Measurements from ENCODE around the gene RNF144A.
"Not testable (repeated sequence)": the region's sequence is repeated elsewhere in the genome, so short reads cannot be mapped to it uniquely, and the experiment has no call there.

The RNF144A gene

DNA sequence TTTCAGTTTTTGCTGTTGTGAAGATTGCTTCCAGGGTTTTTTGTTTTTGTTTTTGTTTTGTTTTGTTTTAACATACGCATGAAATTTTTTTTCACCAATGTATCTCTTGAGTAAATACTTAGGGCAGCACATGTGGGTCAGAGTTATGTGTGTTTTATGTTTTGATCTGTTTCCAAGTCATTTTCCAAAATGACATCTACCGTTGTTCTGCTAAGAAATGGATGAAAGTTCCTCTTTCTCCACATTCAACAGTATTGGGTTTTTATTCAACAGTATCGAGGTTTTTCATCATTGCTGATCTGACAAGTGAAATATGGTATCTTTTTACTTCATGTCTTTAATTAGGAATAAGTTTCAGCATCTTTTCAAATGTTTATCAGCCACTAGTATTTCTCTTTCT lies 16.7 kb downstream of the RNF144A start:
- no peak for DNase-seq (ENCODE audit: low read depth)

GRCh38 chr2:6934345-6934744 lies 17.1 kb downstream of the RNF144A start:
- DNase-seq (ENCODE audit: low read depth): no peak
- TF ChIP-seq, protein P1, sequence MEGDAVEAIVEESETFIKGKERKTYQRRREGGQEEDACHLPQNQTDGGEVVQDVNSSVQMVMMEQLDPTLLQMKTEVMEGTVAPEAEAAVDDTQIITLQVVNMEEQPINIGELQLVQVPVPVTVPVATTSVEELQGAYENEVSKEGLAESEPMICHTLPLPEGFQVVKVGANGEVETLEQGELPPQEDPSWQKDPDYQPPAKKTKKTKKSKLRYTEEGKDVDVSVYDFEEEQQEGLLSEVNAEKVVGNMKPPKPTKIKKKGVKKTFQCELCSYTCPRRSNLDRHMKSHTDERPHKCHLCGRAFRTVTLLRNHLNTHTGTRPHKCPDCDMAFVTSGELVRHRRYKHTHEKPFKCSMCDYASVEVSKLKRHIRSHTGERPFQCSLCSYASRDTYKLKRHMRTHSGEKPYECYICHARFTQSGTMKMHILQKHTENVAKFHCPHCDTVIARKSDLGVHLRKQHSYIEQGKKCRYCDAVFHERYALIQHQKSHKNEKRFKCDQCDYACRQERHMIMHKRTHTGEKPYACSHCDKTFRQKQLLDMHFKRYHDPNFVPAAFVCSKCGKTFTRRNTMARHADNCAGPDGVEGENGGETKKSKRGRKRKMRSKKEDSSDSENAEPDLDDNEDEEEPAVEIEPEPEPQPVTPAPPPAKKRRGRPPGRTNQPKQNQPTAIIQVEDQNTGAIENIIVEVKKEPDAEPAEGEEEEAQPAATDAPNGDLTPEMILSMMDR (conservative IDR thresholded peaks at IDR 0.05; ENCODE audit: low read depth, low read length): no peak
- no peak overlapping the region for H3K4me3 ChIP-seq (ENCODE audit: low read length)

More for the DNA sequence above, 16.7 kb downstream of the RNF144A start:
- TF ChIP-seq, protein P1 (conservative IDR thresholded peaks at IDR 0.05; ENCODE audit: low read depth, low read length): no peak
- no peak overlapping the region for H3K4me3 ChIP-seq (ENCODE audit: low read length)

GRCh38 chr2:6934758-6935651 lies 17.8 kb downstream of the RNF144A start:
- no peak for DNase-seq (ENCODE audit: low read depth)
- TF ChIP-seq, protein P1 (conservative IDR thresholded peaks at IDR 0.05; ENCODE audit: low read depth, low read length): no peak

DNA sequence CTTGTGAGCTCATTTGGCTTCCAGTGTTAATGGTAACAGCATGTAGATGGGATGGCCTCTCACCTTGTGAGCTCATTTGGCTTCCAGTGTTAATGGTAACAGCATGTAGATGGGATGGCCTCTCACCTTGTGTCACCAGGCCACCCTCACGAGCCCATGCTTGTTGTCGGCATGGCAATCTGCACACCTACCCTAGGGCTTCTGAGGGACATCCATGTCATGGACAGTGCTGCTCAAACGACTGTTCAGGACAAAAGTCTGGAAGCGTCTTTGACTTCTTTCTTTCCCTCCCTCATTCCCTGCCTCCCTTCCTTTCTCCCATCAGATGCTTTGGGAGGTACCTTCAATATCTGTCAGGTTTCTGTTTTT lies 18.4 kb downstream of the RNF144A start:
- not testable (repeated sequence) for H3K4me3 ChIP-seq (ENCODE audit: low read length); DNase-seq (ENCODE audit: low read depth)

More at GRCh38 chr2:6934758-6935651, 17.8 kb downstream of the RNF144A start:
- no peak overlapping the region for H3K4me3 ChIP-seq (ENCODE audit: low read length)

GRCh38 chr2:6937157-6937556 lies 19.9 kb downstream of the RNF144A start:
- TF ChIP-seq, protein P1 (conservative IDR thresholded peaks at IDR 0.05; ENCODE audit: low read depth, low read length): no peak
- H3K4me3 ChIP-seq (ENCODE audit: low read length): no peak overlapping the region

DNA sequence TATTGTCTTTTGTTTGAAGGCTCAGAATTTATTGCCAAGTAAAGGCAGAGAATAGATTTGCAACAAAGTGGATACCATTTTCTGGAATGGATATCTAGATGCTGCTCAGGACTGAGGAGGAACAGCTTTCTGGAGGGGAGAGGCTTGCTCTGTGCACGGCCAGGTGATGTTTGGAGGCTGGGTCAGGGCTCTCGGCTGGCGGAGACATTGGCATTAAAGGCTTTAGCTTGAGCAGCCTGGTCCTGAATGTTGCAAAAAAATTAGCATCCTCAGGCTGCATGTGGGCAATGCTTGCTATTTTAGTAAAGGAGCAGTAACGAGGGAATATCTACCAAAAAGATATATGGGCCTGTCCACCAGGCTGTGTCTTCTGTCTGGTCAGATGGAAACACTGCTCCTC lies 20.4 kb downstream of the RNF144A start:
- TF ChIP-seq, protein P1 (conservative IDR thresholded peaks at IDR 0.05; ENCODE audit: low read depth, low read length): no peak

More at GRCh38 chr2:6937157-6937556, 19.9 kb downstream of the RNF144A start:
- no peak for DNase-seq (ENCODE audit: low read depth)

GRCh38 chr2:6939071-6939470 lies 21.9 kb downstream of the RNF144A start:
- H3K4me3 ChIP-seq (ENCODE audit: low read length): no peak overlapping the region
- TF ChIP-seq, protein P1 (conservative IDR thresholded peaks at IDR 0.05; ENCODE audit: low read depth, low read length): no peak
- no peak for DNase-seq (ENCODE audit: low read depth)

More for the DNA sequence above, 20.4 kb downstream of the RNF144A start:
- no peak for DNase-seq (ENCODE audit: low read depth)
- no peak overlapping the region for H3K4me3 ChIP-seq (ENCODE audit: low read length)
